ENCODE data around the gene ATG4A. TPM values are rescaled to one million over a fixed set of nuclear protein-coding genes. Genes with fewer than 3 reads are reported as not detected.

Gene ATG4A
- total RNA-seq (2014; rRNA removed; shearing (Covaris generic)): 3.2 and 3.4 TPM in 2 replicates

- peak; percentile 96 for DNase-seq (ENCODE audit: low spot score)
Observed at GRCh38 chrX:108091264-108091877, at the start of gene ATG4A, which contains the start of gene PSMD10. ATG4A (plus strand) TSS chrX:108091778; CDS start chrX:108091827, 49 bp downstream. PSMD10 (minus strand) TSS chrX:108091542; CDS start chrX:108091520, 22 bp downstream.

- DNase-seq (ENCODE audit: low spot score): no peak
Observed at GRCh38 chrX:108044554-108045256, 46.9 kb upstream of the ATG4A start, which contains the start of gene VSIG1. VSIG1 (plus strand) TSS chrX:108045065; CDS start chrX:108045131, 66 bp downstream.

DNA sequence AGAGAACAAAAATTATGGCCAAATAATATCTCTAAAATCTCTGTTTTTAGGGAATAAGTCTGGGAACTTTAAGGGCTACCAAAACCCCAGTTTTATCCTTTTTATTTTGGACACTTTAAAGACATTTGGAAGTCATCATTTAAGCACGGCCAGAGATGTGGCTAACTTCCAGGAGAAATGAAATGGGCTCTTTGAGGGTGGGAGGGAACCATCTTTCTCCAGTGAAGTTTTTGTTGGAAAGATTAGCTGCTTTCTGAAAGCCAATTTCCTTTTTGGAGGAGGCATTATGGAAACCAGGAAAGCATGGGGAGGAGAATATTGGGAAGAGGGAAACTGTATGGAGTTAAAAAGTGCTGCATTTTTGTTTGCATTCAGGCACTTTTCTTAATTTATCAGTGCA is 41.9 kb upstream of the ATG4A start:
- no peak for DNase-seq (ENCODE audit: low spot score)

DNA sequence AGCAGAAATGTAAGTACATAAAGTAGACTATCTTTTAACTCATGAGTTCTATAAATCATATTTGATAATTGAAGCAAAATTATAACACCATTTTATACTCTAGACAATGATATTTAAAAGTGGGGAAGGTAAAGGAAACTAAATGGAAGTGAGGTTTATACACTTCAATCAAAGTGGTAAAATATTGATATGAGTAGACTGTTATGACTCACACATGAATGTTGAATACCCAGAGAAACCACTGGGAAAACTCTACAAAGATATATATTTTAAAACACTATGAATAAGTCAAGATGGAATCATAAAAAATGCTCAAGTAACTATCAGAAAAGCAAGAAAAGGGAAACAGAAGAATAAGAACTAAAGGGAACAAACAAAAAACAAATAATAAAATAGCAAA is 38.4 kb upstream of the ATG4A start:
- DNase-seq (ENCODE audit: low spot score): no peak

DNA sequence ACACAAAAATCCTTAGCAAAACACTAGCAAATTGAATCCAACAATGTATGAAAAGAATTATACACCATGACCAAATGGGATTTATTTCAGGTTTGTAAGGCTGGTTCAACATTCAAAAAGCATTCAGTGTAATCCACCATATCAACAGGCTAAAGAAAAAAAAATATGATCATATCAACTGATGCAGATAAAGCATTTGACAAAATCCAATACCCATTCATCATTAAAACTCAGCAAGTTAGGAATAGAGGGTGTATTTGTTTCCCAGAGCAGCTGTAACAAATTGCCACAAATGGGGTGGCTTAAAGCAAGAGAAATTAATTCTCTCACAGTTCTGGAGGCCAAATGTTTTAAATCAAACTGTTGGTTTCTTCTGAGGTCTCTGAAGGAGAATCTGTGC is 36.0 kb upstream of the ATG4A start:
- DNase-seq (ENCODE audit: low spot score): no peak

- DNase-seq (ENCODE audit: low spot score): no peak
Observed at GRCh38 chrX:108059801-108060200, 31.8 kb upstream of the ATG4A start.

DNA sequence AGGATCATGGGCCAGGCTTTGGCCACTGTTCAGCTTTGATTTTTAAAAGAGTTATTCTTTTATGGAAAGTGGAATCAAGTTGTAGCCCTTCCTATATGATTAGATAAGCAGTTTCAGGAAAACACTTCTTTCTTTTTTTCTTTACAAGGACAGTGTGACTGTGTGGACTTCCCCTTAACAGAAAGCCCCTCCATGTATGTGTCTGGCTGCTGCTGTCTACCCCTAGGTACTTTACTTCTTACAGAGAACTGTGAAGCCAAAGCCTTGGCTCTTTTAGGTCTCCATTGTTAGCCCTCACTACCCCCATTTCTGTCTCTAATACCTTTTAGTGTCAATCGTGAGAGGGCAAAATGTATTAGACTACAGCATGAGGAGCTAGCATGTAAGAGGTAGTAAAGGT is 27.6 kb upstream of the ATG4A start:
- no peak for DNase-seq (ENCODE audit: low spot score)

- DNase-seq (ENCODE audit: low spot score): no peak
Observed at GRCh38 chrX:108064613-108065012, 27.0 kb upstream of the ATG4A start.

GRCh38 chrX:108068121-108068520 is 23.5 kb upstream of the ATG4A start:
- no peak for DNase-seq (ENCODE audit: low spot score)

- DNase-seq (ENCODE audit: low spot score): no peak
Observed at GRCh38 chrX:108070891-108071290, 20.7 kb upstream of the ATG4A start.

DNA sequence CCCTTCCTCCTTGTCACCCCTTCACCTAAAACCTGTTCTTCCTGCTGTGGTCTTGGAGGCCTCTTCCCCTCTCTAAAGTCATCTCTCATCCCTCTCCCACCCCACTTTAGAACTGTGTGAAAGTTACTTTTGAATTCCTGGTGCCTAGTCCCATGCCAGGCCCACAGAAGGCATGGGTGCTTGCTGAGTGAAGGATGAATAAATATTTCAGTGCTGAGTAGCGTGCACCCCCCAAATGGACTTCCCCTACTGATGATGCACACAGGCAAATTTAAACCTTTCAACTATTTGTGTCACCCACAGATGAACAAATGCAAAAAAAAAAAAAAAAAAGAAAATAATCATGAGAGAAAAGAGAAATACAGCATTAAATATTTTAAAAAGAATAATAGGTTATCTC is 20.0 kb upstream of the ATG4A start:
- DNase-seq (ENCODE audit: low spot score): no peak

GRCh38 chrX:108072746-108073145 is 18.8 kb upstream of the ATG4A start:
- DNase-seq (ENCODE audit: low spot score): no peak

DNA sequence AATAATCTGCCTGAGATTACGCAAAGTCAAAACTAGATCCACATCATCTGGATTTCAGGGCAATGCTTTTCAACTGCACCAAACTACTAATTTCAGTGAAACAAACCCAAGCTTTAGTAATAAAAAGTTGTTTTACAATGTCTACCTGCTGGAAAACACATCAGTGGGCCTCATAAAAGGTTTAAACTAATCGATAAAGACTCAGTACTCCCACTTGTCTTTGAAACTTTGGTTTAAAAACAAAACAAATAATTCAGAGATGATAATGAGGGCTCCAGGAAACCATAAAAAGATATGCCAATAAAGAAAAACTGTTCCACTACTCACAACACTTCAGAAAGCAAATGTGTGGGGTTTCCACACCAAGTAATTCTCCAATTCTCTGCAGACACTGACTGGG is 10.5 kb upstream of the ATG4A start:
- DNase-seq (ENCODE audit: low spot score): no peak

DNA sequence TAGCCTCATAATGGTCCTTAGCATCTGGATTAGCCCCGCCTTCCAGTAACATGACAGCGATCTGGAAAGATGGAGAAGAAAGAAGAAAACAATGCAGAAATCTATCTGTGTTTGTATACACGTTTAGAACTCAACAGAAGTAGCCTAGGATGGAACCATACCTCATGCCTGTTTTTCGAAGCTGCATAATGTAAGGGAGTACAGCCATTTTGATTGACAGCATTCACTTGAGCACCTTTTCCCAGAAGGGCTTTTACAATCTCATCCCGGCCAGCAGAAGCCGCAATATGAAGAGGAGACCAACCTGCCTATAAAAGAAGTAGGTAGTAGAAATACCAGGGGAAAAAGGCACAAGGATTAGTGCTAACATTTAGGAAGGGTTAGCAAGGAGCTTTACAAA is 3.8 kb upstream of the ATG4A start:
- DNase-seq (ENCODE audit: low spot score): no peak

- DNase-seq (ENCODE audit: low spot score): no peak
Observed at GRCh38 chrX:108088511-108088910, 3.1 kb upstream of the ATG4A start.

DNA sequence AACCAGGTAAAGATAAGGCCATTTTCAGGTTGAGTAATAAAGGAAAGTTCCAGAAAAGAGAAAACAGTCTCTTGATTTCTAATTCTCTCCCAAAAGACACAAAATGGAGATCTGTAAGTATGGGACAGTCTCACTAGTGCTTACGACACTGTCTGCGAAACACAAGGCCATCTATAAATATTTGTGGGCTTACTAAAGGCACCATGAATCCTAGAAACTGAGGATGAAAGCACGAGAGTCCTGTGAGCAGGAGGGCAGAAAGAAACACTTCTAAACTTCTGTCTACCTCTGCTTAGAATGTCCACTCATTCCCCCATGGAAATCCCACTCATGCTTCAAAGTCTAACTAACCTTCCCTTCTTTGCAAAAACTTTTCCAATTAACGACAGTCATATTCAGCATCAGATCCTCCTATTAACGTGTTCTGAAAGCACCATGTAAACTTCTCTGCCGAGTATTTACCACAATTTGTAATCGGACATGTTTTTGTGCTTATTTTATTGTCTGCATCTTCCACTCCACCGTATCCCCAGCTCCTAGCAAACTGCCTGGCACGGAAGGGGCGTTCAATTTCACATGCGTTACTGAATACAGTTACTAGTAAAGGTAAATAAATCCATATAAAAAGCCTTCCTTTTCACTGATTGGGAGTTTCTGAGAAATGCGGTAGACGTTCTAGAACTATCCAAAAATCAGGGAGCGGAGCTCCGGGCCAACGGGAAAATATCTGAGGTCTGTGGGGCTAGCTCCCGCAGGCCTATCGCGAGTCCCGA is 901 bp upstream of the ATG4A start:
- peak; percentile 39 for DNase-seq (ENCODE audit: low spot score)

- DNase-seq (ENCODE audit: low spot score): no peak
Observed at GRCh38 chrX:108091878-108092291, 307 bp downstream of the ATG4A start.

DNA sequence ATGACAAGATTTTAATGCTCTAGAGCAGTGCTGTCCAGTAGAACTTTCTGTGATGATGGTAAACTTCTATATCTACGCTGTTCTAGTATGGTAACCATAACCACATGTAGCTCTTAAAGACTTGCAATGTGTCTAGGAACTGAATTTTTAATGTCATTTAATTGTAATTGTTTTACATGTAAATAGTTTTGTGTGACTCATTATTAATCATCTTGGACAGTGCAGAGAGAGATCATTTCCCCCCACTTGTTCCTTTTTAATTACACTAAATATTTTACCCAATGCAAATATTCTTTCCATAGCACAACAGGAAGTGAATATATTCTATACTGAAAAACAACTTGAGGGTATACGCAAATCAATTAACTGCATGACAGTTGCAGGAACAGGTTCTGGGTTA is 5.8 kb downstream of the ATG4A start:
- DNase-seq (ENCODE audit: low spot score): no peak

- DNase-seq (ENCODE audit: low spot score): no peak
Observed at GRCh38 chrX:108105473-108105872, 13.9 kb downstream of the ATG4A start.

- DNase-seq (ENCODE audit: low spot score): no peak
Observed at GRCh38 chrX:108114541-108114940, 23.0 kb downstream of the ATG4A start.

- DNase-seq (ENCODE audit: low spot score): no peak
Observed at GRCh38 chrX:108117988-108118387, 26.4 kb downstream of the ATG4A start.

GRCh38 chrX:108121291-108121690 is 29.7 kb downstream of the ATG4A start:
- DNase-seq (ENCODE audit: low spot score): no peak
